A549 (cell line): ENCODE results near the gene CHSY3. TPM values are rescaled to one million over a fixed set of nuclear protein-coding genes. Genes with fewer than 3 reads are reported as not detected.

Experiments
- ATAC-seq, 2 experiments: fragments of 200-7000 bp in 1 of 2; fragments of >200 bp in 1 of 2; cut with Nextera tagmentation in 1 of 2; cut with Tn5 transposase in 1 of 2; 3 replicates each; pipeline versions ENCODE4 v1.8.0 to v1.9.1; 2018 to 2020; ENCODE audit warnings: mild to moderate bottlenecking in 1 of 2, moderate library complexity in 1 of 2
- CTCF ChIA-PET: fragments of 300-600 bp; sonication (Branson Sonifier 250); formaldehyde crosslinking; extraction: SDS; loops from one replicate; lab custom pipeline; 2021; ENCODE audit warnings: antibody characterized with exemption, inconsistent platforms; lab: Yijun Ruan, JAX
- POLR2A ChIA-PET: fragments of 350-600 bp; formaldehyde crosslinking; extraction: SDS; loops from one replicate; lab custom pipeline; 2021; ENCODE audit warnings: antibody characterized with exemption, inconsistent platforms; lab: Yijun Ruan, JAX
- DNase-seq, 2 experiments: peaks; one replicate each; pipeline versions ENCODE4 v3.0.0 to v3.0.0-alpha.2; 2011 to 2016; ENCODE audit warnings: low read depth in 1 of 2, low spot score in 1 of 2
- FAIRE-seq: peaks from 2 replicates; lab custom pipeline; 2011; peaks lifted over from hg19 to GRCh38; lab: Jason Lieb, UNC
- H3K27ac ChIP-seq, 2 experiments: fragments of >200 bp; sonication (Bioruptor Twin); formaldehyde crosslinking; 3 replicates each; pipeline ENCODE4 v1.5.1; 2016 to 2017
- H3K4me1 ChIP-seq: fragments of >200 bp; sonication (Bioruptor Twin); formaldehyde crosslinking; 3 replicates; pipeline ENCODE4 v1.6.1; 2016
- H3K4me2 ChIP-seq: fragments of >200 bp; sonication (Bioruptor Twin); formaldehyde crosslinking; 3 replicates; pipeline ENCODE4 v1.6.1; 2016
- H3K4me3 ChIP-seq: fragments of >200 bp; sonication (Bioruptor Twin); formaldehyde crosslinking; 3 replicates; pipeline ENCODE4 v1.5.1; 2016
- H3K9me3 ChIP-seq: fragments of >200 bp; sonication (Bioruptor Twin); formaldehyde crosslinking; 3 replicates; pipeline ENCODE4 v1.6.1; 2016
- BHLHE40 ChIP-seq: IDR thresholded peaks from 2 replicates; pipeline ENCODE4 v1.6.1; 2012; ENCODE audit warnings: low read depth, low read length, inconsistent platforms
- CBX2 ChIP-seq: fragments of 200-600 bp; sonication (generic); IDR thresholded peaks from 2 replicates; pipeline ENCODE4 v1.6.1; 2016; ENCODE audit warnings: low read depth, mild to moderate bottlenecking, borderline replicate concordance
- CHD2 ChIP-seq: fragments of 150-350 bp; IDR thresholded peaks from 2 replicates; pipeline ENCODE4 v1.6.1; 2014; ENCODE audit warnings: low read length; ENCODE audit not compliant: partially characterized antibody
- CHD4 ChIP-seq: fragments of 200-600 bp; sonication (generic); IDR thresholded peaks from 2 replicates; pipeline ENCODE4 v1.6.1; 2016; ENCODE audit warnings: antibody characterized with exemption, mild to moderate bottlenecking, borderline replicate concordance
- ELK1 ChIP-seq: fragments of 150-350 bp; IDR thresholded peaks from 2 replicates; pipeline ENCODE4 v1.6.1; 2014; ENCODE audit warnings: low read depth, mild to moderate bottlenecking, low read length
- ESRRA ChIP-seq: fragments of 150-350 bp; IDR thresholded peaks from 2 replicates; pipeline ENCODE4 v1.6.1; 2014; ENCODE audit warnings: mild to moderate bottlenecking, low read length, borderline replicate concordance
- FOSB ChIP-seq: fragments of 250-450 bp; sonication (Bioruptor Pico); IDR thresholded peaks from 2 replicates; pipeline ENCODE4 v1.5.0; 2020; ENCODE audit warnings: mild to moderate bottlenecking, moderate library complexity
- HOXB5 ChIP-seq: fragments of 250-450 bp; sonication (Bioruptor Pico); IDR thresholded peaks from 2 replicates; pipeline ENCODE4 v1.5.0; 2020; ENCODE audit warnings: mild to moderate bottlenecking, moderate library complexity
- KDM1A ChIP-seq: fragments of 200-600 bp; sonication (generic); IDR thresholded peaks from 2 replicates; pipeline ENCODE4 v1.6.1; 2016; ENCODE audit warnings: low read depth, mild to moderate bottlenecking
- MYC ChIP-seq: IDR thresholded peaks from 2 replicates; pipeline ENCODE4 v1.6.1; 2012; ENCODE audit warnings: mild to moderate bottlenecking, inconsistent platforms, low read length, improper control_type of control experiment, borderline replicate concordance
- NFE2L2 ChIP-seq: fragments of 150-350 bp; conservative IDR thresholded peaks from 2 replicates; pipeline ENCODE4 v1.6.1; 2014; ENCODE audit warnings: low read length
- NR3C1 ChIP-seq: fragments of >200 bp; sonication (Bioruptor Twin); formaldehyde crosslinking; IDR thresholded peaks from 3 replicates; pipeline ENCODE4 v1.6.1; 2017
- PBX3 ChIP-seq: IDR thresholded peaks from 2 replicates; pipeline ENCODE4 v1.6.1; 2012
- POLR2A ChIP-seq: IDR thresholded peaks from 2 replicates; pipeline ENCODE4 v1.6.1; 2012; ENCODE audit warnings: mild to moderate bottlenecking, low read length
- RAD21 ChIP-seq, 2 experiments: fragments of >200 bp in 1 of 2; sonication (Bioruptor Twin) in 1 of 2; formaldehyde crosslinking in 1 of 2; IDR thresholded peaks in 1 of 2; conservative IDR thresholded peaks in 1 of 2; 2 replicates in 1 of 2; 3 replicates in 1 of 2; pipeline ENCODE4 v1.6.1; 2012 to 2018; ENCODE audit warnings: inconsistent platforms in 1 of 2
- RCOR1 ChIP-seq: fragments of 150-350 bp; IDR thresholded peaks from 2 replicates; pipeline ENCODE4 v1.6.1; 2014; ENCODE audit warnings: antibody characterized with exemption, low read length, low read depth
- RFX5 ChIP-seq: fragments of 450-650 bp; IDR thresholded peaks from 2 replicates; pipeline ENCODE4 v1.7.1; 2014; ENCODE audit warnings: antibody characterized with exemption, mild to moderate bottlenecking, moderate library complexity
- SMC3 ChIP-seq: fragments of >200 bp; sonication (Bioruptor Twin); formaldehyde crosslinking; IDR thresholded peaks from 3 replicates; pipeline ENCODE4 v1.6.1; 2018; ENCODE audit warnings: inconsistent platforms
- ZC3H11A ChIP-seq: fragments of 450-650 bp; IDR thresholded peaks from 2 replicates; pipeline ENCODE4 v1.6.1; 2014; ENCODE audit warnings: antibody characterized with exemption, mild to moderate bottlenecking
- ZNF302 ChIP-seq: fragments of 250-450 bp; sonication (Bioruptor Pico); IDR thresholded peaks from 2 replicates; pipeline ENCODE4 v1.9.0; 2021; ENCODE audit warnings: inconsistent platforms, mild to moderate bottlenecking, moderate library complexity
- WGBS: methylation state at CpG from one replicate; pipeline ENCODE4 v1.1.6; 2017; ENCODE audit errors: missing lambda C conversion rate; 5-methylcytosine and 5-hydroxymethylcytosine counted together
- polyA plus RNA-seq, 4 experiments: library from polyadenylated mRNA; depleted of rRNA in 3 of 4; stranded (reverse); fragments of >200 nt; fragmentation: RNase III in 1 of 4; extraction: RNeasy Plus Mini Kit Qiagen cat#74134 plus additional on column Dnase treatment in 1 of 4; gene quantifications; 2 replicates in 3 of 4; 3 replicates in 1 of 4; pipeline ENCODE4 v1.2.3, GENCODE V29; 2011 to 2017
- TF ChIP-seq, protein P1 (sequence below): fragments of >200 bp; sonication (Bioruptor Twin); formaldehyde crosslinking; IDR thresholded peaks from 3 replicates; pipeline ENCODE4 v1.5.1; 2016
- TF ChIP-seq, protein P2 (sequence below): fragments of 200-600 bp; sonication (generic); IDR thresholded peaks from 2 replicates; pipeline ENCODE4 v1.6.1; 2016; ENCODE audit warnings: antibody characterized with exemption, mild to moderate bottlenecking, moderate library complexity

CHSY3 gene
- polyA plus RNA-seq, 2 of the 4 experiments (the other 2 are of a cell fraction): 0.06 to 0.12 TPM

- no peak overlapping the region for H3K4me3 ChIP-seq
- H3K9me3 ChIP-seq: no peaks in the 10 kb centered on the region
- ChIA-PET POLR2A (no interaction called here), CTCF (no interaction called here)
- no peak for DNase-seq
- no peak overlapping the region for H3K27ac ChIP-seq
- no peak overlapping the region for H3K4me2 ChIP-seq
- TF ChIP-seq ZNF302 (CRISPR knock-in tag) (no peak), ELK1 (no peak), POLR2A (no peak), BHLHE40 (no peak), PBX3 (no peak), CHD4 (no peak), RCOR1 (no peak), SMC3 (no peak), ZC3H11A (no peak)
- TF ChIP-seq, protein P1, sequence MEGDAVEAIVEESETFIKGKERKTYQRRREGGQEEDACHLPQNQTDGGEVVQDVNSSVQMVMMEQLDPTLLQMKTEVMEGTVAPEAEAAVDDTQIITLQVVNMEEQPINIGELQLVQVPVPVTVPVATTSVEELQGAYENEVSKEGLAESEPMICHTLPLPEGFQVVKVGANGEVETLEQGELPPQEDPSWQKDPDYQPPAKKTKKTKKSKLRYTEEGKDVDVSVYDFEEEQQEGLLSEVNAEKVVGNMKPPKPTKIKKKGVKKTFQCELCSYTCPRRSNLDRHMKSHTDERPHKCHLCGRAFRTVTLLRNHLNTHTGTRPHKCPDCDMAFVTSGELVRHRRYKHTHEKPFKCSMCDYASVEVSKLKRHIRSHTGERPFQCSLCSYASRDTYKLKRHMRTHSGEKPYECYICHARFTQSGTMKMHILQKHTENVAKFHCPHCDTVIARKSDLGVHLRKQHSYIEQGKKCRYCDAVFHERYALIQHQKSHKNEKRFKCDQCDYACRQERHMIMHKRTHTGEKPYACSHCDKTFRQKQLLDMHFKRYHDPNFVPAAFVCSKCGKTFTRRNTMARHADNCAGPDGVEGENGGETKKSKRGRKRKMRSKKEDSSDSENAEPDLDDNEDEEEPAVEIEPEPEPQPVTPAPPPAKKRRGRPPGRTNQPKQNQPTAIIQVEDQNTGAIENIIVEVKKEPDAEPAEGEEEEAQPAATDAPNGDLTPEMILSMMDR: no peak
- TF ChIP-seq, all 56 proteins: peak for 0
- FAIRE-seq: no peak
- H3K4me1 ChIP-seq: no peaks in the 10 kb centered on the region
- no peak for ATAC-seq
Measured at GRCh38 chr5:130138406-130139045, 234.3 kb downstream of the CHSY3 start.

- Histone ChIP-seq H3K4me1 (no peaks in the 10 kb centered on the region), H3K4me3 (no peak overlapping the region), H3K9me3 (no peaks in the 10 kb centered on the region), H3K27ac (no peak overlapping the region), H3K4me2 (no peak overlapping the region)
- ATAC-seq: peak; percentile 62 to 85; a peak in 3 of 6 replicates
- ChIA-PET CTCF (interaction anchor here (0.5 to 2.1 kb wide), 4 partner anchors 8 to 542 kb away, joined by 3 to 6 read pairs (median 4); no protein-coding TSS in a partner anchor), POLR2A (no interaction called here)
- peak; percentile 21 to 24 for DNase-seq
- WGBS: 4% methylated on average over 3 of the region's 3 CpGs
- no peak for FAIRE-seq
- TF ChIP-seq MYC (no peak), KDM1A (no peak), NR3C1 (no peak), FOSB (no peak), RFX5 (no peak), CHD2 (no peak), CBX2 (no peak), SMC3 (no peak), RAD21 (conservative IDR thresholded peaks at IDR 0.05 in 1 of 2, IDR thresholded peaks at IDR 0.05 in 1 of 2) (peak; percentile 30 to 51; a peak in 3 of 5 replicates), ESRRA (no peak), NFE2L2 (no peak), ELK1 (no peak), BHLHE40 (no peak), HOXB5 (CRISPR knock-in tag) (no peak)
- TF ChIP-seq, protein P1: peak; percentile 21; the same call in 2 of the 3 replicates
- TF ChIP-seq, protein P2, sequence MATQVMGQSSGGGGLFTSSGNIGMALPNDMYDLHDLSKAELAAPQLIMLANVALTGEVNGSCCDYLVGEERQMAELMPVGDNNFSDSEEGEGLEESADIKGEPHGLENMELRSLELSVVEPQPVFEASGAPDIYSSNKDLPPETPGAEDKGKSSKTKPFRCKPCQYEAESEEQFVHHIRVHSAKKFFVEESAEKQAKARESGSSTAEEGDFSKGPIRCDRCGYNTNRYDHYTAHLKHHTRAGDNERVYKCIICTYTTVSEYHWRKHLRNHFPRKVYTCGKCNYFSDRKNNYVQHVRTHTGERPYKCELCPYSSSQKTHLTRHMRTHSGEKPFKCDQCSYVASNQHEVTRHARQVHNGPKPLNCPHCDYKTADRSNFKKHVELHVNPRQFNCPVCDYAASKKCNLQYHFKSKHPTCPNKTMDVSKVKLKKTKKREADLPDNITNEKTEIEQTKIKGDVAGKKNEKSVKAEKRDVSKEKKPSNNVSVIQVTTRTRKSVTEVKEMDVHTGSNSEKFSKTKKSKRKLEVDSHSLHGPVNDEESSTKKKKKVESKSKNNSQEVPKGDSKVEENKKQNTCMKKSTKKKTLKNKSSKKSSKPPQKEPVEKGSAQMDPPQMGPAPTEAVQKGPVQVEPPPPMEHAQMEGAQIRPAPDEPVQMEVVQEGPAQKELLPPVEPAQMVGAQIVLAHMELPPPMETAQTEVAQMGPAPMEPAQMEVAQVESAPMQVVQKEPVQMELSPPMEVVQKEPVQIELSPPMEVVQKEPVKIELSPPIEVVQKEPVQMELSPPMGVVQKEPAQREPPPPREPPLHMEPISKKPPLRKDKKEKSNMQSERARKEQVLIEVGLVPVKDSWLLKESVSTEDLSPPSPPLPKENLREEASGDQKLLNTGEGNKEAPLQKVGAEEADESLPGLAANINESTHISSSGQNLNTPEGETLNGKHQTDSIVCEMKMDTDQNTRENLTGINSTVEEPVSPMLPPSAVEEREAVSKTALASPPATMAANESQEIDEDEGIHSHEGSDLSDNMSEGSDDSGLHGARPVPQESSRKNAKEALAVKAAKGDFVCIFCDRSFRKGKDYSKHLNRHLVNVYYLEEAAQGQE: no peak
Measured at GRCh38 chr5:130141659-130142320, 237.5 kb downstream of the CHSY3 start.
